Subcutaneous adipose tissue (tissue), 4 donors: ENCODE data around the gene CD14. TPM values are rescaled to one million over a fixed set of nuclear protein-coding genes. Genes with fewer than 3 reads are reported as not detected.

Experiments
- total RNA-seq, 4 donors: library from RNA; depleted of rRNA; stranded (reverse); fragments of >200 nt; gene quantifications; one replicate each; pipeline ENCODE4 v1.1.0, GENCODE V29; 2016
- TF ChIP-seq, protein P1 (sequence below): fragments of 450-650 bp; IDR thresholded peaks from one replicate; pipeline ENCODE4 v1.5.1; 2016; ENCODE audit warnings: low read depth, mild to moderate bottlenecking, control low read depth, antibody characterized with exemption, moderate library complexity

The CD14 gene
- total RNA-seq, 4 donors from 2014 or later, result 61.2 to 114 (median 97.3) TPM

DNA sequence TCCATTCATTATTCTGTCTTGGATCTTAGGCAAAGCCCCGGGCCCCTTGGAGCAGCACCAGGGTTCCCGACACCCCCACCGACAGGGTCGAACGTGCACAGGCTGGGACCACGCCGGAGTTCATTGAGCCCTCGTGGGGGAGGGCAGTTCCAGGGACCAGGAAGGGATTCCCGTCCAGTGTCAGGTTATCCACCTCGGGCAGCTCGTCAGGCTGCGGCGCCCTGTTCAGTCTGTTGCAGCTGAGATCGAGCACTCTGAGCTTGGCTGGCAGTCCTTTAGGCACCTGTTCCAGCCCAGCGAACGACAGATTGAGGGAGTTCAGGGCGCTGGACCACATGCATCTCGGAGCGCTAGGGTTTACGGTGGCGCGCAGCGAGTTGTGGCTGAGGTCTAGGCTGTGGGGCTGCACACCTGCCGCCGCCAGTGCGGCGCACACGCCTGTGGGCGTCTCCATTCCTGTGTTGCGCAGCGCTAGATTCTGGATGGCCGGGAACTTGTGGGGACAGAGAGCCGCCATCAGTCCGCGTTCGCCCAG lies 1.1 kb downstream of the CD14 start:
- TF ChIP-seq, protein P1, sequence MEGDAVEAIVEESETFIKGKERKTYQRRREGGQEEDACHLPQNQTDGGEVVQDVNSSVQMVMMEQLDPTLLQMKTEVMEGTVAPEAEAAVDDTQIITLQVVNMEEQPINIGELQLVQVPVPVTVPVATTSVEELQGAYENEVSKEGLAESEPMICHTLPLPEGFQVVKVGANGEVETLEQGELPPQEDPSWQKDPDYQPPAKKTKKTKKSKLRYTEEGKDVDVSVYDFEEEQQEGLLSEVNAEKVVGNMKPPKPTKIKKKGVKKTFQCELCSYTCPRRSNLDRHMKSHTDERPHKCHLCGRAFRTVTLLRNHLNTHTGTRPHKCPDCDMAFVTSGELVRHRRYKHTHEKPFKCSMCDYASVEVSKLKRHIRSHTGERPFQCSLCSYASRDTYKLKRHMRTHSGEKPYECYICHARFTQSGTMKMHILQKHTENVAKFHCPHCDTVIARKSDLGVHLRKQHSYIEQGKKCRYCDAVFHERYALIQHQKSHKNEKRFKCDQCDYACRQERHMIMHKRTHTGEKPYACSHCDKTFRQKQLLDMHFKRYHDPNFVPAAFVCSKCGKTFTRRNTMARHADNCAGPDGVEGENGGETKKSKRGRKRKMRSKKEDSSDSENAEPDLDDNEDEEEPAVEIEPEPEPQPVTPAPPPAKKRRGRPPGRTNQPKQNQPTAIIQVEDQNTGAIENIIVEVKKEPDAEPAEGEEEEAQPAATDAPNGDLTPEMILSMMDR, result no peak

DNA sequence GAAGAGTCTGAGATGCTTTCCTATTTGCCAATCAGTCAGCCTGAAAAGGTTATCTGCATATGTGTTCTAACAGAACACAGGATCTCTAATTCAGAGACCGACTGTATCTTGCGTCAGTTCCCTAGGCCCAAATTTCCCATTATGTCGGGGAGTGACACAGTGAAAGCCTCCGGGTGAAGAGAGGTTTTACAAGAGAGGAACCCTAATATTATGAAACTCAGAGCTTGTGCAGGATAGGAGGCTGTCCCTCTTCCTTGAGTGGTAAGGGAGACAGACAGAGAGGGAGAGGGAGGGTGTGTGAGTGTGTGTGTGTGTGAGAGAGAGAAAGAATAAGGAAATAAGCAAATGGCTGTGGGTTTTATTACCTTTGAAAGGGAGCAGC lies 1.9 kb downstream of the CD14 start:
- TF ChIP-seq, protein P1, result no peak

DNA sequence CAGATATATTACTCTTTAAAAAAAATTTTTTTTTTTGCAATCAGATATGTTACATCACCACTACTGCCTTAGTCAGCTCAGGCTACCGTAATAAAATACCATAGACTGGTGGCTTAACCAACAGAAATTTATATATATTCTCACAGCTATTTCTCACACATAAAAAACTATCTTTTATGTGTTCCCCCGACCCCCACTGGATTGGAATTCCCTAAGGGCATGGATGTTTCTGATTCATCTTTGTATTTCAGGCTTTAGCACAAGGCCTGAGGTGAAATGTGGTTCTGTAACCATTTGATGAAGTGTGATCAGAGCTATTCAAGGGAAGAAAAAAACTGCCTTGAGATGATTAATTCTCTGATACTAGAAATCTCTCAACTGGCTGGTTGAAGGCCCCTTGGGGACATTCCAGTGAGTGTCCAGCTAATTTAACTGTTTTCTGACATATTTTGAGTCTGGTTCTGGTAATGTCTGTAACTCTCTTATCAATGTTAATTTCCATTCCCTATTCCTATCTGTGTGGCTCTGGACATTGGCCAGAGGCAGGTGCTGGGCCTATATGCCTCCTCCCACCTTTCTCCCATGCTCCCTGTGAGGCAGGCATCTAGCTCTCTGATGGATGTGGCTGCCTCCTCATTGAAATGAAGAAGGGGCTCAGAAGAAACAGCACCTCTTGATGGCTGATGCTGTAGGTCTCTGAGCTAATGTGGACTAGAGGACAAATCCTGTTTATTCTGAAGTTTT lies 2.5 kb downstream of the CD14 start:
- TF ChIP-seq, protein P1, result no peak

DNA sequence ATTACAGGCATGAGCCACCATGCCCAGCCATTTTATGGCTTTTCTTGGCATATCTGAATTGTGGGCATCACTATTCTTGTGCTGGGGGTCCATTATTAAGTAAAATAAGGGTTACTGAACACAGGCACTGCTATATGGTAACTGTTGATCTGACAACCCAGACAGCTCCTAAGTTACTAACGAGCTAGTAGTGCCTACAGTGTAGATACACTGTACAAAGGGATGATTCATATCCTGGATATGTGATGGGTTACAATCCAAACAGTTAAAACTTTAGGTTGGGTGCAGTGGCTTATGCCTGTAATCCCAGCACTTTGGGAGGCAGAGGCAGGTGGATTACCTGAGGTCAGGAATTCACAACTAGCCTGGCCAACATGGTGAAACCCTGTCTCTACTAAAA lies 4.3 kb downstream of the CD14 start:
- TF ChIP-seq, protein P1, result no peak

DNA sequence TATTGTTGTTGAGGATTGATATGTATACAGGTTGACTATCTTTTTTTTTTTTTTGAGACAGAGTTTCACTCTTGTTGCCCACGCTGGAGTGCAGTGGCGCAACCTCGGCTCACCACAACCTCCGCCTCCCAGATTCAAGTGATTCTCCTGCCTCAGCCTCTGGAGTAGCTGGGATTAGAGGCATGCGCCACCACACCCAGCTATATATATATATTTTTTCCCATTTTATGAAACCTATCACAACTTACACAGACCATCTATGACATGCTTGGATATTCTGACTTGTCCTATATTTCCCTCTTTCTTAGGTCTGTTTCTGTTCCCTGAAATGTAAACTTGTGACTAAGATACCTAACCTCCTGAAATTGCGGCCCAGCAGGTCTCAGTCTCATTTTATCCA lies 5.0 kb downstream of the CD14 start:
- TF ChIP-seq, protein P1, result no peak

DNA sequence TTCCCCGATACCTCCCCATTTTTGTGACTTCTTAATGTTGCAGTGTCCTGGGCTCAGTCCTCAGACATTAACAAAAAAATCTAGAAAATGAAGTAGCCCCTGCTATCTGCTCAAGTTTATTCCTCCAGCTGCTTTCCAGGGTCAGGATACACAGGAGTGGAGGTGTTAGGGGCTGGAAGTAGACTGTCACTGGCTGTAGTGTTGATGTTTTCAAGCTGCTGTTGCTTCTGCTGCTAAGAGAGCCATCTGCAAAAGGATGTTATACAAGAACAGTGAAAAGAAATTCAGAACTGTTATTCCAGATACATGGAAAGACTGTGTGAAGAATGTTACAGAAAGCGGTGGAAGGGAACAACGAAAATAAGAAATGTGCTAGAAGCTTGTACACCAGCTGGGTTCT lies 10.7 kb downstream of the CD14 start:
- TF ChIP-seq, protein P1, result no peak

DNA sequence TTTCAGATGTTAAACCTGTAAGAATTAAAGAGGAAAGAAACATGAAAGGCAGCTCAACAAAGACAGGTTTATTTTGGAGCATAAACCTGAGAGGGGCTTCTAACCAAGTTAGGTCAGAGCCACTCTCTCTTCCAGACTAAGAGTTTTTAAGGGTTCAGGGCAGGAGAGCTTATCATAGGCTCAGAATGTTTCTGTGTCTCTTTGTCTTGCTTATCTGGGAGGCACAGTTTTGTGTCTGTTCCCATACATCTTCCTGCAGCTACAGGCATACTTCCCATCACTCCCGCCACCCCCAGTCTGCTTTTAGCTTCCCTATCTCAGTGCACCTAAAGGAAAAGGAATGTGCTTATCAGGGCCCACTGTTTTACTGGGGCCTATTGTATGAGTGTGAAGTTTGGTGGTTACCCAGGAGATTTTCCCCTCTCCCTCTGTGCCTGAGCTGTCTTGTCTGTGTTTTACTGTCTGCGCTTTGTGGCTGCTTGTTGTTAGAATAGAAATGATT lies 21.9 kb downstream of the CD14 start:
- TF ChIP-seq, protein P1, result no peak
